HG02571 (cell line): ENCODE data around the gene FMN1.

Experiments
- ATAC-seq: cut with Tn5 transposase; IDR thresholded peaks from one replicate; pipeline ENCODE4 v1.9.1; 2021; ENCODE audit warnings: mild to moderate bottlenecking, moderate library complexity; ENCODE audit not compliant: unreplicated experiment

Gene FMN1

GRCh38 chr15:32944431-32944830 is 250.1 kb downstream of the FMN1 start:
- no peak for ATAC-seq

- ATAC-seq, result no peak
Observed at GRCh38 chr15:32943711-32944110, 250.8 kb downstream of the FMN1 start.

- ATAC-seq, result no peak
Observed at GRCh38 chr15:32942401-32942841, 252.1 kb downstream of the FMN1 start.

GRCh38 chr15:32941823-32942222 is 252.7 kb downstream of the FMN1 start:
- ATAC-seq, result no peak

GRCh38 chr15:32936976-32937375 is 257.5 kb downstream of the FMN1 start:
- ATAC-seq, result no peak

GRCh38 chr15:32936283-32936918 is 258.1 kb downstream of the FMN1 start:
- no peak for ATAC-seq

GRCh38 chr15:32935139-32935538 is 259.4 kb downstream of the FMN1 start:
- ATAC-seq, result no peak

GRCh38 chr15:32933236-32933635 is 261.3 kb downstream of the FMN1 start:
- no peak for ATAC-seq

GRCh38 chr15:32928876-32929275 is 265.6 kb downstream of the FMN1 start:
- no peak for ATAC-seq

GRCh38 chr15:32927124-32927523 is 267.4 kb downstream of the FMN1 start:
- ATAC-seq, result no peak

- no peak for ATAC-seq
Observed at GRCh38 chr15:32923176-32923575, 271.3 kb downstream of the FMN1 start.

GRCh38 chr15:32922541-32922940 is 272.0 kb downstream of the FMN1 start:
- ATAC-seq, result no peak

- no peak for ATAC-seq
Observed at GRCh38 chr15:32919749-32920414, 274.6 kb downstream of the FMN1 start.

- no peak for ATAC-seq
Observed at GRCh38 chr15:32918547-32918946, 276.0 kb downstream of the FMN1 start.

- no peak for ATAC-seq
Observed at GRCh38 chr15:32910839-32911238, 283.7 kb downstream of the FMN1 start.

GRCh38 chr15:32909431-32909830 is 285.1 kb downstream of the FMN1 start:
- ATAC-seq, result no peak

GRCh38 chr15:32908872-32909271 is 285.6 kb downstream of the FMN1 start:
- no peak for ATAC-seq

GRCh38 chr15:32908135-32908801 is 286.2 kb downstream of the FMN1 start:
- peak; percentile 87 for ATAC-seq

GRCh38 chr15:32905481-32905880 is 289.0 kb downstream of the FMN1 start:
- no peak for ATAC-seq

- no peak for ATAC-seq
Observed at GRCh38 chr15:32904448-32904847, 290.1 kb downstream of the FMN1 start.

- no peak for ATAC-seq
Observed at GRCh38 chr15:32903591-32904290, 290.8 kb downstream of the FMN1 start.

- no peak for ATAC-seq
Observed at GRCh38 chr15:32901995-32902394, 292.5 kb downstream of the FMN1 start.
